Thyroid gland (tissue), 4 donors: ENCODE measurements around the gene HYDIN. TPM values are rescaled to one million over a fixed set of nuclear protein-coding genes. Genes with fewer than 3 reads are reported as not detected.

Experiments used
- DNase-seq, 2 donors: peaks; one replicate each; pipeline ENCODE4 v3.0.0-alpha.2; 2019
- H3K27ac ChIP-seq, 3 donors: fragments of 200-600 bp; sonication (generic); 1 replicate in 2 of 3; 2 replicates in 1 of 3; pipeline ENCODE4 v1.5.1; 2016 to 2019; ENCODE audit warnings: mild to moderate bottlenecking in 1 of 3, moderate library complexity in 1 of 3
- H3K27me3 ChIP-seq: fragments of 200-600 bp; sonication (generic); one replicate; pipeline ENCODE4 v1.5.1; 2019
- H3K36me3 ChIP-seq, 2 donors: fragments of 200-600 bp; sonication (generic); one replicate each; pipeline ENCODE4 v1.5.1; 2016 to 2019
- H3K4me1 ChIP-seq, 2 donors: fragments of 200-600 bp; sonication (generic); one replicate each; pipeline ENCODE4 v1.5.1; 2017 to 2019
- H3K4me3 ChIP-seq, 3 donors: fragments of 200-600 bp; sonication (generic); replicated peaks in 1 of 3; 1 replicate in 2 of 3; 2 replicates in 1 of 3; pipeline ENCODE4 v1.5.1; 2016; ENCODE audit warnings: mild to moderate bottlenecking in 1 of 3
- H3K9me3 ChIP-seq: fragments of 200-600 bp; sonication (generic); one replicate; pipeline ENCODE4 v1.5.1; 2017
- POLR2A ChIP-seq, 2 donors: fragments of 450-650 bp; IDR thresholded peaks; one replicate each; pipeline ENCODE4 v1.6.1; 2017; ENCODE audit warnings: antibody characterized with exemption in 2 of 2, mild to moderate bottlenecking in 2 of 2, moderate library complexity in 1 of 2
- WGBS, 2 donors: methylation state at CpG; one replicate each; pipeline ENCODE4 v1.1.5; 2017; 5-methylcytosine and 5-hydroxymethylcytosine counted together
- intact Hi-C: fragments of 100-400 bp; cut with DNase I; formaldehyde crosslinking; loops from one replicate; pipeline ENCODE4 v1.15.1; 2023
- total RNA-seq, 4 donors: library from RNA; depleted of rRNA; stranded (reverse); fragments of >200 nt; gene quantifications; one replicate each; pipeline ENCODE4 v1.2.3, GENCODE V29; 2016
- TF ChIP-seq, protein P1 (sequence below), 6 experiments: fragments of 200-600 bp in 3 of 6; fragments of 450-650 bp in 3 of 6; sonication (generic) in 3 of 6; IDR thresholded peaks; one replicate each; pipeline ENCODE4 v1.5.1; 2016 to 2019; ENCODE audit warnings: antibody characterized with exemption in 6 of 6, mild to moderate bottlenecking in 2 of 6, inconsistent platforms in 1 of 6, moderate library complexity in 1 of 6

HYDIN gene
- total RNA-seq, 4 donors from 2014 or later: 10.1 to 26.3 (median 21.3) TPM

- DNase-seq: no peak
- intact Hi-C loops: no loop called here
- TF ChIP-seq POLR2A (IDR thresholded peaks at IDR 0.05): no peak
- TF ChIP-seq, protein P1, sequence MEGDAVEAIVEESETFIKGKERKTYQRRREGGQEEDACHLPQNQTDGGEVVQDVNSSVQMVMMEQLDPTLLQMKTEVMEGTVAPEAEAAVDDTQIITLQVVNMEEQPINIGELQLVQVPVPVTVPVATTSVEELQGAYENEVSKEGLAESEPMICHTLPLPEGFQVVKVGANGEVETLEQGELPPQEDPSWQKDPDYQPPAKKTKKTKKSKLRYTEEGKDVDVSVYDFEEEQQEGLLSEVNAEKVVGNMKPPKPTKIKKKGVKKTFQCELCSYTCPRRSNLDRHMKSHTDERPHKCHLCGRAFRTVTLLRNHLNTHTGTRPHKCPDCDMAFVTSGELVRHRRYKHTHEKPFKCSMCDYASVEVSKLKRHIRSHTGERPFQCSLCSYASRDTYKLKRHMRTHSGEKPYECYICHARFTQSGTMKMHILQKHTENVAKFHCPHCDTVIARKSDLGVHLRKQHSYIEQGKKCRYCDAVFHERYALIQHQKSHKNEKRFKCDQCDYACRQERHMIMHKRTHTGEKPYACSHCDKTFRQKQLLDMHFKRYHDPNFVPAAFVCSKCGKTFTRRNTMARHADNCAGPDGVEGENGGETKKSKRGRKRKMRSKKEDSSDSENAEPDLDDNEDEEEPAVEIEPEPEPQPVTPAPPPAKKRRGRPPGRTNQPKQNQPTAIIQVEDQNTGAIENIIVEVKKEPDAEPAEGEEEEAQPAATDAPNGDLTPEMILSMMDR (IDR thresholded peaks at IDR 0.05): no peak
- Histone ChIP-seq H3K36me3 (peaks cover 46 to 47% of the 10 kb centered on the region in 2 donors), H3K27me3 (no peaks in the 10 kb centered on the region), H3K4me1 (peaks cover 26 to 33% of the 10 kb centered on the region in 2 donors), H3K27ac (no peak overlapping the region), H3K9me3 (no peaks in the 10 kb centered on the region), H3K4me3 (no peak overlapping the region)
- WGBS, 2 donors: 95 to 98% methylated on average over 11 to 19 of the region's 19 CpGs
Observed at GRCh38 chr16:70786020-70786755, 444.3 kb downstream of the HYDIN start.

DNA sequence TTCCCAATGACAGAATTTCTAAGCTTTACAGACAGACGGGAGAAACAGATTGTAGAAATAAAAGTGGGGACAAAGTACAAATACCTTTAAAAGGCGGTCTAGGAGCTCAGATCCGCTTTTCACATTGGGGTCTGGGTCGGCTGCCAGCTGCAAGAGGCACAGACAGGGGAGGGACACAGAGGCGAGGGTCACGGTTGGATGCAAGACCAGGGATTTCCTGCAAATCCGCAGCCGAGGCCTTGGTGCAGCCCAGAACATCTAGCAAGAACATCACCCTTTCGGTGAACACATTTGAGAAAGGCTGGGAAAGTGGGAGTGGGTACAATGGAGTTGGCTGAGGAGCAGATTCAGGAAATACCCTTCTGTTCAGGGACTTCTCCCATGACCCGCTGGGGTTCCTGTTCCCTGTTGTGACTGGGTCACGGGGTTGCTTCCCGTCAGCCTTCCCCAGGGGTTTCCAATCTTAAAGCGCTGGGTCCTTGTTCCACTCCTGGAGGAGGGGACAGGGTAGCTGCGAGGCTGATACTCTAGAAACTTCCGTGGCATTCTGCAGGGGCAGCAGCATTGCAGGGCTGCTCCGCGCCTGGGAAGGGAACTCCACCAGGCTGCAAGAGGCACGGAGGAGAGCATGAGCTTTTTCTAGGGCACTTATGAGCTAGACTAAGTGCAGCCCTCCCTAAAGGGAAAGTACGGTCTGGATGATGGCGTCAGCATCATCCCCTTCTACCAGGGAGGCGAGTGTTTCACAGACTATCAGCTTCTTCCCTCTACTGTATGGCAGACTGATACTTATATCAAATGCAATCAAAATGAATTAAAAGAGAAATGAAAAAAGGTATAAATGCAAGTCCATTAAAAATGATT, 445.6 kb downstream of the HYDIN start:
- intact Hi-C loops: no loop called here
- WGBS, 2 donors: 86% methylated on average over 21 of the region's 21 CpGs
- no peak for DNase-seq
- Histone ChIP-seq H3K27me3 (no peaks in the 10 kb centered on the region), H3K9me3 (no peaks in the 10 kb centered on the region), H3K27ac (no peak overlapping the region), H3K4me3 (no peak overlapping the region), H3K36me3 (peaks cover 59 to 60% of the 10 kb centered on the region in 2 donors), H3K4me1 (peaks cover 22% of the 10 kb centered on the region in 2 donors)
- TF ChIP-seq POLR2A (IDR thresholded peaks at IDR 0.05): no peak
- TF ChIP-seq, protein P1 (IDR thresholded peaks at IDR 0.05): no peak

- DNase-seq: no peak
- H3K9me3 ChIP-seq: no peaks in the 10 kb centered on the region
- H3K27me3 ChIP-seq: no peaks in the 10 kb centered on the region
- WGBS, 2 donors: 83 to 100% methylated on average over 3 of the region's 3 CpGs
- peaks cover 71 to 78% of the 10 kb centered on the region in 2 donors for H3K36me3 ChIP-seq
- intact Hi-C loops: no loop called here
- H3K27ac ChIP-seq: no peak overlapping the region
- TF ChIP-seq, protein P1 (IDR thresholded peaks at IDR 0.05): no peak
- TF ChIP-seq POLR2A (IDR thresholded peaks at IDR 0.05): no peak
- H3K4me3 ChIP-seq: no peak overlapping the region
- H3K4me1 ChIP-seq: no peaks in the 10 kb centered on the region
Observed at GRCh38 chr16:70782237-70782636, 448.3 kb downstream of the HYDIN start.

GRCh38 chr16:70781800-70782199, 448.7 kb downstream of the HYDIN start:
- intact Hi-C loops: no loop called here
- Histone ChIP-seq H3K9me3 (no peaks in the 10 kb centered on the region), H3K27me3 (no peaks in the 10 kb centered on the region), H3K4me3 (no peak overlapping the region), H3K36me3 (peaks cover 71 to 79% of the 10 kb centered on the region in 2 donors), H3K4me1 (no peaks in the 10 kb centered on the region), H3K27ac (no peak overlapping the region)
- TF ChIP-seq POLR2A (IDR thresholded peaks at IDR 0.05): no peak
- TF ChIP-seq, protein P1 (IDR thresholded peaks at IDR 0.05): no peak
- WGBS, 2 donors: 94 to 96% methylated on average over 10 to 14 of the region's 14 CpGs
- DNase-seq: no peak

- no peak overlapping the region for H3K27ac ChIP-seq
- H3K4me1 ChIP-seq: no peaks in the 10 kb centered on the region
- no peaks in the 10 kb centered on the region for H3K9me3 ChIP-seq
- intact Hi-C loops: no loop called here
- no peak overlapping the region for H3K4me3 ChIP-seq
- TF ChIP-seq POLR2A (IDR thresholded peaks at IDR 0.05): no peak
- TF ChIP-seq, protein P1 (IDR thresholded peaks at IDR 0.05): no peak
- no peaks in the 10 kb centered on the region for H3K27me3 ChIP-seq
- 96 to 98% methylated on average over 8 to 9 of the region's 10 CpGs for WGBS, 2 donors
- H3K36me3 ChIP-seq: peaks cover 66 to 75% of the 10 kb centered on the region in 2 donors
- no peak for DNase-seq
Observed at GRCh38 chr16:70780546-70780945, 450.0 kb downstream of the HYDIN start.
